ENCODE measurements around the gene CLCA4. TPM values are rescaled to one million over a fixed set of nuclear protein-coding genes. Genes with fewer than 3 reads are reported as not detected.

Gene CLCA4
- total and polyA plus RNA-seq, 4 donors, result 0.09 to 0.20 (median 0.14) TPM

DNA sequence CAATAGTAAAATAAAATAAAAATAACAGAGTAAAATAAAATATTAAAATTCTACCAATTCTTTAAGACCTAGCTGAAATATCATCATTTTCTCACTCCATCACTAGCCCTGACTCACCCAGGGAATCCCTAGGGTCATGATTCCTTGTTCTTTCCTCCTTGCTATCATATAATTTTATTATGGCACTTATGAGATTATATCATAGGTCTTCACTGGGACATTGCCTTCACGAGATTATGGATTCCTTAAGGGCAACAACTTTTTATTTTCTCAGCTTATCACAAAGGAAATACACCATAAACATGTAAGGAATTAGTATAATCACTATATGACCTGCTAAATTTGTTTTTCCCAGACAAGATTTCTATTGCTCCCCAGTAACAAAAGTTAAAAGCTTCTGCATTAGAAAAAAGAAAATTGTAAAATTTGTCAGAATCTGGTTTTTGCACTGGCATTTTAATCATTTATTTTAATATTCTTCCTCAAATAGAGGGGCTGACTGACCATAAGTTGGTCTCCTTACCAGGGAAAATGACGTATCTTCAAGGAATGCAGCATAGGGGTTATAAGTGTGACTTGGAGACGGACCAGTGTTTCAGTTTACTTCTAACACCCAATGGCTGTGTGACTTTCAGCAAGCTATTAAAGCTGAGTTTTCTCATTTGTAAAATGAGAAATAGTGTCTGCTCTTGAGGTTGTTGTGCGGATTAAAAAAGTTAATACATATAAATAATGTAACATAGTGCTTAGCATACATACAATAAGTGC, 8.8 kb upstream of the CLCA4 start:
- peaks cover 0 to 2% (median 0%) of the 10 kb centered on the region in 5 donors for H3K4me1 ChIP-seq (ENCODE audit: control insufficient read depth in 5 of 5, insufficient read depth in 5 of 5, low read length in 5 of 5)
- no peak overlapping the region for H3K4me3 ChIP-seq
- H3K27ac ChIP-seq (ENCODE audit: low read depth in 1 of 2, low read length in 1 of 2), result no peak overlapping the region
- H3K36me3 ChIP-seq (ENCODE audit: control insufficient read depth in 4 of 4, insufficient read depth in 4 of 4, low read length in 4 of 4), result no peaks in the 10 kb centered on the region
- ATAC-seq (ENCODE audit: insufficient read depth, low FRiP score) (no peak), DNase-seq (peak in 2 of 3 donors; percentile 10 to 13)
- no peak for TF ChIP-seq CTCF (IDR thresholded peaks at IDR 0.05; ENCODE audit: control extremely low read depth, extremely low read depth)
- H3K27me3 ChIP-seq (ENCODE audit: control insufficient read depth in 3 of 3, insufficient read depth in 3 of 3, low read length in 2 of 3), result no peaks in the 10 kb centered on the region
- no peaks in the 10 kb centered on the region for H3K9me3 ChIP-seq (ENCODE audit: control insufficient read depth in 4 of 4, insufficient read depth in 3 of 4, low read length in 3 of 4)
- H3K9ac ChIP-seq (ENCODE audit: insufficient read depth in 1 of 2, low read length in 2 of 2), result no peak overlapping the region
- 65 to 78% methylated on average over 4 of the region's 4 CpGs for WGBS, 2 donors

DNA sequence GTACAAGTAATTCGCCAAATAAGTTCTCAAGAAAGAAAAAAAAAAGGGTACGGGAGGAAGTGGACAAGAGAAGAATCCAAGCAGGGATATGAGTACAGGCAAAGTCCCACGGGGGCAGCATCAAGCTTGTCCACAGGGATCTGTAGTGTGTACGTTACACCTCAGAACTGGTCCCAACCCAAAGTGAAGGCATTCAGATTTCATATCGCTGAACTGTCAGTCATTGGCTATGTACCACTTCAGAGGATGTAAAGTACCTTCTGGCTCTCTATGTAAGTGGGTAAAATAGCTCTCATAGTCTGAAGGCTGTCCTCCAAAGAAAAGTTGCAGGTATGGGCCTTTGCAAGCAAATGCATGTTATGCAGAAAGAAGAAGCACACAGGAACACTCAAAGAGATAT, 8.1 kb upstream of the CLCA4 start:
- H3K27me3 ChIP-seq (ENCODE audit: control insufficient read depth in 3 of 3, insufficient read depth in 3 of 3, low read length in 2 of 3), result no peaks in the 10 kb centered on the region
- ATAC-seq (ENCODE audit: insufficient read depth, low FRiP score) (no peak), DNase-seq (peak in 2 of 3 donors; percentile 5 to 27)
- H3K27ac ChIP-seq (ENCODE audit: low read depth in 1 of 2, low read length in 1 of 2), result no peak overlapping the region
- no peaks in the 10 kb centered on the region for H3K9me3 ChIP-seq (ENCODE audit: control insufficient read depth in 4 of 4, insufficient read depth in 3 of 4, low read length in 3 of 4)
- no peak overlapping the region for H3K9ac ChIP-seq (ENCODE audit: insufficient read depth in 1 of 2, low read length in 2 of 2)
- TF ChIP-seq CTCF (IDR thresholded peaks at IDR 0.05; ENCODE audit: control extremely low read depth, extremely low read depth), result no peak
- WGBS, 2 donors, result 61 to 85% methylated on average over 5 of the region's 5 CpGs
- no peaks in the 10 kb centered on the region for H3K36me3 ChIP-seq (ENCODE audit: control insufficient read depth in 4 of 4, insufficient read depth in 4 of 4, low read length in 4 of 4)
- H3K4me1 ChIP-seq (ENCODE audit: control insufficient read depth in 5 of 5, insufficient read depth in 5 of 5, low read length in 5 of 5), result peaks cover 0 to 2% (median 0%) of the 10 kb centered on the region in 5 donors
- H3K4me3 ChIP-seq, result no peak overlapping the region

- H3K27me3 ChIP-seq (ENCODE audit: control insufficient read depth in 3 of 3, insufficient read depth in 3 of 3, low read length in 2 of 3), result no peaks in the 10 kb centered on the region
- no peak overlapping the region for H3K4me3 ChIP-seq
- DNase-seq, result no peak
- no peak for TF ChIP-seq CTCF (IDR thresholded peaks at IDR 0.05; ENCODE audit: control extremely low read depth, extremely low read depth)
- no peak overlapping the region for H3K27ac ChIP-seq (ENCODE audit: low read depth in 1 of 2, low read length in 1 of 2)
- no peaks in the 10 kb centered on the region for H3K9me3 ChIP-seq (ENCODE audit: control insufficient read depth in 4 of 4, insufficient read depth in 3 of 4, low read length in 3 of 4)
- 92 to 95% methylated on average over 2 of the region's 2 CpGs for WGBS, 2 donors
- H3K36me3 ChIP-seq (ENCODE audit: control insufficient read depth in 4 of 4, insufficient read depth in 4 of 4, low read length in 4 of 4), result no peaks in the 10 kb centered on the region
- no peak overlapping the region for H3K9ac ChIP-seq (ENCODE audit: insufficient read depth in 1 of 2, low read length in 2 of 2)
- H3K4me1 ChIP-seq (ENCODE audit: control insufficient read depth in 5 of 5, insufficient read depth in 5 of 5, low read length in 5 of 5), result peaks cover 0 to 2% (median 0%) of the 10 kb centered on the region in 5 donors
- no peak for ATAC-seq (ENCODE audit: insufficient read depth, low FRiP score)
These were observed 5.0 kb upstream of the CLCA4 start for GRCh38 chr1:86541859-86542258.
